HEK293 (cell line): ENCODE results near the gene PROK2.

Source experiments
- CTCF ChIA-PET: fragments of 350-600 bp; formaldehyde crosslinking; extraction: SDS; loops from one replicate; lab custom pipeline; 2021; ENCODE audit warnings: antibody characterized with exemption; lab: Yijun Ruan, JAX
- POLR2A ChIA-PET: fragments of 300-600 bp; formaldehyde crosslinking; extraction: SDS; loops from one replicate; lab custom pipeline; 2020; ENCODE audit warnings: antibody characterized with exemption, inconsistent platforms; lab: Yijun Ruan, JAX
- H3K27ac ChIP-seq: fragments of 200-500 bp; sonication (Bioruptor generic); 2 replicates; pipeline ENCODE4 v1.5.1; 2014; ENCODE audit warnings: low read depth, low read length, control low read depth, inconsistent platforms; ENCODE audit errors: extremely low read depth
- H3K36me3 ChIP-seq, 2 experiments: fragments of 200-500 bp in 1 of 2; sonication (Bioruptor generic) in 1 of 2; 1 replicate in 1 of 2; 2 replicates in 1 of 2; pipeline ENCODE4 v1.5.1; 2014 to 2017; ENCODE audit warnings: inconsistent platforms in 2 of 2, low read length in 2 of 2; ENCODE audit not compliant: control insufficient read depth in 2 of 2, insufficient read depth in 1 of 2
- H3K4me1 ChIP-seq: fragments of 200-500 bp; sonication (Bioruptor generic); 2 replicates; pipeline ENCODE4 v1.5.1; 2014; ENCODE audit warnings: mild to moderate bottlenecking, low read length, inconsistent platforms; ENCODE audit not compliant: control insufficient read depth, insufficient read depth
- H3K4me3 ChIP-seq: 2 replicates; pipeline ENCODE4 v1.5.1; 2011; ENCODE audit warnings: low read depth, mild to moderate bottlenecking, control low read depth, low read length, moderate library complexity
- H3K9me3 ChIP-seq: fragments of 200-500 bp; sonication (Bioruptor generic); 2 replicates; pipeline ENCODE4 v1.5.1; 2014; ENCODE audit warnings: low read depth, low read length, inconsistent platforms; ENCODE audit not compliant: control insufficient read depth, insufficient read depth
- EGR2 ChIP-seq: fragments of 450-650 bp; formaldehyde crosslinking; IDR thresholded peaks from 2 replicates; pipeline ENCODE4 v1.5.1; 2016; ENCODE audit warnings: low read depth, missing biosample characterization, missing genetic modification characterization
- GLIS2 ChIP-seq: fragments of 450-650 bp; formaldehyde crosslinking; IDR thresholded peaks from 2 replicates; pipeline ENCODE4 v1.5.1; 2016; ENCODE audit warnings: missing biosample characterization, missing genetic modification characterization
- IKZF3 ChIP-seq: fragments of 450-650 bp; IDR thresholded peaks from 2 replicates; pipeline ENCODE4 v1.5.0; 2018; ENCODE audit warnings: missing biosample characterization, mild to moderate bottlenecking, missing genetic modification characterization, moderate library complexity
- KLF1 ChIP-seq: fragments of 450-650 bp; formaldehyde crosslinking; IDR thresholded peaks from 2 replicates; pipeline ENCODE4 v1.5.1; 2016; ENCODE audit warnings: missing biosample characterization, missing genetic modification characterization
- KLF10 ChIP-seq: fragments of 450-650 bp; IDR thresholded peaks from 2 replicates; pipeline ENCODE4 v1.5.1; 2018; ENCODE audit warnings: missing biosample characterization, mild to moderate bottlenecking, missing genetic modification characterization
- KLF8 ChIP-seq: fragments of 450-650 bp; formaldehyde crosslinking; IDR thresholded peaks from 2 replicates; pipeline ENCODE4 v1.5.1; 2016; ENCODE audit warnings: missing biosample characterization, missing genetic modification characterization
- PRDM6 ChIP-seq: fragments of 450-650 bp; formaldehyde crosslinking; IDR thresholded peaks from 2 replicates; pipeline ENCODE4 v1.5.1; 2017; ENCODE audit warnings: missing biosample characterization, missing genetic modification characterization
- SCRT1 ChIP-seq: fragments of 450-650 bp; formaldehyde crosslinking; IDR thresholded peaks from 2 replicates; pipeline ENCODE4 v1.5.1; 2016; ENCODE audit warnings: missing biosample characterization, missing genetic modification characterization, borderline replicate concordance
- SCRT2 ChIP-seq: fragments of 450-650 bp; formaldehyde crosslinking; IDR thresholded peaks from 2 replicates; pipeline ENCODE4 v1.5.1; 2016; ENCODE audit warnings: missing biosample characterization, missing genetic modification characterization
- YY2 ChIP-seq: fragments of 450-650 bp; formaldehyde crosslinking; IDR thresholded peaks from 2 replicates; pipeline ENCODE4 v1.5.1; 2016; ENCODE audit warnings: missing biosample characterization, missing genetic modification characterization
- ZBTB11 ChIP-seq: fragments of 450-650 bp; formaldehyde crosslinking; conservative IDR thresholded peaks from 2 replicates; pipeline ENCODE4 v1.5.1; 2016; ENCODE audit warnings: low read depth, missing biosample characterization, missing genetic modification characterization
- ZBTB48 ChIP-seq: fragments of 450-650 bp; formaldehyde crosslinking; IDR thresholded peaks from 2 replicates; pipeline ENCODE4 v1.5.1; 2016; ENCODE audit warnings: missing biosample characterization, missing genetic modification characterization
- ZBTB7A ChIP-seq: fragments of 450-650 bp; formaldehyde crosslinking; IDR thresholded peaks from 2 replicates; pipeline ENCODE4 v1.5.1; 2016; ENCODE audit warnings: low read depth, missing biosample characterization, missing genetic modification characterization
- ZBTB8A ChIP-seq: fragments of 450-650 bp; formaldehyde crosslinking; IDR thresholded peaks from 2 replicates; pipeline ENCODE4 v1.5.1; 2016; ENCODE audit warnings: missing biosample characterization, missing genetic modification characterization
- ZEB2 ChIP-seq: fragments of 450-650 bp; formaldehyde crosslinking; IDR thresholded peaks from 2 replicates; pipeline ENCODE4 v1.5.1; 2016; ENCODE audit warnings: missing biosample characterization, missing genetic modification characterization
- ZFHX2 ChIP-seq: fragments of 450-650 bp; formaldehyde crosslinking; conservative IDR thresholded peaks from 2 replicates; pipeline ENCODE4 v1.5.1; 2016; ENCODE audit warnings: missing biosample characterization, missing genetic modification characterization
- ZNF184 ChIP-seq: fragments of 450-650 bp; IDR thresholded peaks from 2 replicates; pipeline ENCODE4 v1.5.1; 2018; ENCODE audit warnings: missing biosample characterization, mild to moderate bottlenecking, missing genetic modification characterization
- ZNF19 ChIP-seq: fragments of 450-650 bp; formaldehyde crosslinking; IDR thresholded peaks from 2 replicates; pipeline ENCODE4; 2016; ENCODE audit warnings: missing biosample characterization, missing genetic modification characterization, low read depth
- ZNF202 ChIP-seq: fragments of 450-650 bp; formaldehyde crosslinking; IDR thresholded peaks from 2 replicates; pipeline ENCODE4 v1.5.1; 2016; ENCODE audit warnings: missing biosample characterization, missing genetic modification characterization, borderline replicate concordance
- ZNF311 ChIP-seq: fragments of 450-650 bp; formaldehyde crosslinking; IDR thresholded peaks from 2 replicates; pipeline ENCODE4 v1.5.1; 2017; ENCODE audit warnings: missing biosample characterization, missing genetic modification characterization, borderline replicate concordance
- ZNF335 ChIP-seq: fragments of 450-650 bp; formaldehyde crosslinking; conservative IDR thresholded peaks from 2 replicates; pipeline ENCODE4 v1.5.1; 2016; ENCODE audit warnings: missing biosample characterization, missing genetic modification characterization
- ZNF660 ChIP-seq: fragments of 450-650 bp; IDR thresholded peaks from 2 replicates; pipeline ENCODE4 v1.5.1; 2018; ENCODE audit warnings: missing biosample characterization, mild to moderate bottlenecking, missing genetic modification characterization
- ZNF76 ChIP-seq: fragments of 450-650 bp; formaldehyde crosslinking; IDR thresholded peaks from 2 replicates; pipeline ENCODE4; 2016; ENCODE audit warnings: low read depth, missing biosample characterization, missing genetic modification characterization, borderline replicate concordance
- ZNF843 ChIP-seq: fragments of 450-650 bp; formaldehyde crosslinking; IDR thresholded peaks from 2 replicates; pipeline ENCODE4 v1.5.1; 2016; ENCODE audit warnings: missing biosample characterization, missing genetic modification characterization
- TF ChIP-seq, protein P1 (sequence below): fragments of 450-650 bp; formaldehyde crosslinking; IDR thresholded peaks from 2 replicates; pipeline ENCODE4 v1.5.0; 2017; ENCODE audit warnings: missing biosample characterization, missing genetic modification characterization, borderline replicate concordance
- TF ChIP-seq, protein P2 (sequence below): fragments of 450-650 bp; formaldehyde crosslinking; IDR thresholded peaks from 2 replicates; pipeline ENCODE4 v1.5.1; 2017; ENCODE audit warnings: missing biosample characterization, missing genetic modification characterization
- TF ChIP-seq, protein P3 (sequence below): fragments of 450-650 bp; formaldehyde crosslinking; IDR thresholded peaks from 2 replicates; pipeline ENCODE4 v1.5.1; 2016; ENCODE audit warnings: missing biosample characterization, missing genetic modification characterization

The PROK2 gene

GRCh38 chr3:71784201-71784913, 591 bp downstream of the PROK2 start (continued):
- TF ChIP-seq, protein P1, sequence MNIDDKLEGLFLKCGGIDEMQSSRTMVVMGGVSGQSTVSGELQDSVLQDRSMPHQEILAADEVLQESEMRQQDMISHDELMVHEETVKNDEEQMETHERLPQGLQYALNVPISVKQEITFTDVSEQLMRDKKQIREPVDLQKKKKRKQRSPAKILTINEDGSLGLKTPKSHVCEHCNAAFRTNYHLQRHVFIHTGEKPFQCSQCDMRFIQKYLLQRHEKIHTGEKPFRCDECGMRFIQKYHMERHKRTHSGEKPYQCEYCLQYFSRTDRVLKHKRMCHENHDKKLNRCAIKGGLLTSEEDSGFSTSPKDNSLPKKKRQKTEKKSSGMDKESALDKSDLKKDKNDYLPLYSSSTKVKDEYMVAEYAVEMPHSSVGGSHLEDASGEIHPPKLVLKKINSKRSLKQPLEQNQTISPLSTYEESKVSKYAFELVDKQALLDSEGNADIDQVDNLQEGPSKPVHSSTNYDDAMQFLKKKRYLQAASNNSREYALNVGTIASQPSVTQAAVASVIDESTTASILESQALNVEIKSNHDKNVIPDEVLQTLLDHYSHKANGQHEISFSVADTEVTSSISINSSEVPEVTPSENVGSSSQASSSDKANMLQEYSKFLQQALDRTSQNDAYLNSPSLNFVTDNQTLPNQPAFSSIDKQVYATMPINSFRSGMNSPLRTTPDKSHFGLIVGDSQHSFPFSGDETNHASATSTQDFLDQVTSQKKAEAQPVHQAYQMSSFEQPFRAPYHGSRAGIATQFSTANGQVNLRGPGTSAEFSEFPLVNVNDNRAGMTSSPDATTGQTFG (tag by site-specific recombination) = no peak
- peak; percentile 59 for TF ChIP-seq EGR2
- peak; percentile 31; the same call in 1 of the 2 replicates for TF ChIP-seq KLF8 (tag by site-specific recombination)
- no peak for TF ChIP-seq ZBTB7A (tag by site-specific recombination)
- peak; percentile 32; the same call in 1 of the 2 replicates for TF ChIP-seq ZEB2 (tag by site-specific recombination)
- peak; percentile 58 for TF ChIP-seq ZBTB48 (tag by site-specific recombination)
- peak; percentile 61; the same call in 1 of the 2 replicates for TF ChIP-seq ZNF76
- no peak for TF ChIP-seq ZNF184 (tag by site-specific recombination)
- TF ChIP-seq ZNF202 (tag by site-specific recombination) = no peak
- TF ChIP-seq KLF1 = 0 out of 2 replicates have a peak, but pooled peaks have one; percentile 11
- peak; percentile 84 for TF ChIP-seq ZNF335 (tag by site-specific recombination)
- TF ChIP-seq, protein P2, sequence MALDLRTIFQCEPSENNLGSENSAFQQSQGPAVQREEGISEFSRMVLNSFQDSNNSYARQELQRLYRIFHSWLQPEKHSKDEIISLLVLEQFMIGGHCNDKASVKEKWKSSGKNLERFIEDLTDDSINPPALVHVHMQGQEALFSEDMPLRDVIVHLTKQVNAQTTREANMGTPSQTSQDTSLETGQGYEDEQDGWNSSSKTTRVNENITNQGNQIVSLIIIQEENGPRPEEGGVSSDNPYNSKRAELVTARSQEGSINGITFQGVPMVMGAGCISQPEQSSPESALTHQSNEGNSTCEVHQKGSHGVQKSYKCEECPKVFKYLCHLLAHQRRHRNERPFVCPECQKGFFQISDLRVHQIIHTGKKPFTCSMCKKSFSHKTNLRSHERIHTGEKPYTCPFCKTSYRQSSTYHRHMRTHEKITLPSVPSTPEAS (tag by site-specific recombination) = no peak
- TF ChIP-seq GLIS2 (tag by site-specific recombination) = 0 out of 2 replicates have a peak, but pooled peaks have one; percentile 30
- TF ChIP-seq, protein P3, sequence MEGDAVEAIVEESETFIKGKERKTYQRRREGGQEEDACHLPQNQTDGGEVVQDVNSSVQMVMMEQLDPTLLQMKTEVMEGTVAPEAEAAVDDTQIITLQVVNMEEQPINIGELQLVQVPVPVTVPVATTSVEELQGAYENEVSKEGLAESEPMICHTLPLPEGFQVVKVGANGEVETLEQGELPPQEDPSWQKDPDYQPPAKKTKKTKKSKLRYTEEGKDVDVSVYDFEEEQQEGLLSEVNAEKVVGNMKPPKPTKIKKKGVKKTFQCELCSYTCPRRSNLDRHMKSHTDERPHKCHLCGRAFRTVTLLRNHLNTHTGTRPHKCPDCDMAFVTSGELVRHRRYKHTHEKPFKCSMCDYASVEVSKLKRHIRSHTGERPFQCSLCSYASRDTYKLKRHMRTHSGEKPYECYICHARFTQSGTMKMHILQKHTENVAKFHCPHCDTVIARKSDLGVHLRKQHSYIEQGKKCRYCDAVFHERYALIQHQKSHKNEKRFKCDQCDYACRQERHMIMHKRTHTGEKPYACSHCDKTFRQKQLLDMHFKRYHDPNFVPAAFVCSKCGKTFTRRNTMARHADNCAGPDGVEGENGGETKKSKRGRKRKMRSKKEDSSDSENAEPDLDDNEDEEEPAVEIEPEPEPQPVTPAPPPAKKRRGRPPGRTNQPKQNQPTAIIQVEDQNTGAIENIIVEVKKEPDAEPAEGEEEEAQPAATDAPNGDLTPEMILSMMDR = no peak; the same call in 1 of the 2 replicates
- TF ChIP-seq ZFHX2 = peak; percentile 47; the same call in 1 of the 2 replicates
- TF ChIP-seq, all 188 proteins: peak for 13

DNA sequence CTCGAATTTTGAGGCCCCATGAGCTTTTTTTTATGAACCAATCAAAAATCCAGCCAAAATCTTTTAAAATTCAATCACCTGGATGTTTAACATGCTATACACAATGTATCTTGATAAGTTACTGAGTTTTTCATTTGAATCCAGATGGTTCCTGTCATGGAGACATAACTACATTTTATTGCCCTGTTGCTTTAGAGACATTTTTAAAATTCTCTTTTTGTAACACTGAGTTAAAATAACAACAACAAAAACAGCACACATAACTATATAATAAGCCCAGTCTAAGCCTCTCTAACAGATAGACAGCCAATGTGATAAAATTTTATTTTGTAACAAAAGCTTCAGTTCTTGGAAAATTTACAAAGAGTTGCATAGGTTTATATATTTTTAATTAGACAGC, 1.8 kb downstream of the PROK2 start:
- Histone ChIP-seq H3K27ac (no peak overlapping the region), H3K4me3 (no peak overlapping the region), H3K36me3 (no peaks in the 10 kb centered on the region), H3K4me1 (0 out of 2 replicates have a peak, but pooled peaks cover 2% of the 10 kb centered on the region), H3K9me3 (no peaks in the 10 kb centered on the region)
- ChIA-PET POLR2A (no interaction called here), CTCF (no interaction called here)
- TF ChIP-seq ZNF19 (tag by site-specific recombination) = no peak
- no peak for TF ChIP-seq ZBTB8A (tag by site-specific recombination)
- no peak for TF ChIP-seq ZNF843 (tag by site-specific recombination)
- peak; percentile 68 for TF ChIP-seq PRDM6
- TF ChIP-seq IKZF3 (tag by site-specific recombination) = no peak
- TF ChIP-seq KLF10 (tag by site-specific recombination) = no peak
- no peak for TF ChIP-seq ZBTB11 (tag by site-specific recombination)
- no peak for TF ChIP-seq ZNF660 (tag by site-specific recombination)
- TF ChIP-seq SCRT2 = 0 out of 2 replicates have a peak, but pooled peaks have one; percentile 20
- no peak for TF ChIP-seq SCRT1 (tag by site-specific recombination)
- TF ChIP-seq YY2 (tag by site-specific recombination) = no peak
- TF ChIP-seq ZNF311 (tag by site-specific recombination) = no peak
